GM10248 (cell line): ENCODE data around the gene RFXAP.
A peak's percentile ranks its signal among the peaks of the same experiment; 100 is the strongest.

Source experiments
- CTCF ChIA-PET: fragments of 300-600 bp; sonication (Branson Sonifier 250); formaldehyde crosslinking; extraction: SDS; loops from one replicate; lab custom pipeline; 2021; ENCODE audit warnings: antibody characterized with exemption; lab: Yijun Ruan, JAX
- POLR2A ChIA-PET: fragments of 350-650 bp; sonication (Branson Sonifier 250); formaldehyde crosslinking; extraction: SDS; loops from one replicate; lab custom pipeline; 2020; ENCODE audit warnings: antibody characterized with exemption; lab: Yijun Ruan, JAX
- DNase-seq: peaks from one replicate; pipeline ENCODE4 v3.0.0; 2012; ENCODE audit errors: extremely low spot score
- CTCF ChIP-seq: IDR thresholded peaks from 2 replicates; pipeline ENCODE4 v1.5.1; 2012; ENCODE audit warnings: mild to moderate bottlenecking, low read depth; ENCODE audit errors: extremely low read depth, missing control alignments, control extremely low read depth

RFXAP gene

GRCh38 chr13:36818804-36819738 lies at the start of gene RFXAP:
TSS of gene RFXAP (plus strand) at chr13:36819222. CDS start at chr13:36819358, 136 bp downstream.
- POLR2A ChIA-PET = no interaction called here

GRCh38 chr13:36769545-36769944 lies 49.5 kb upstream of the RFXAP start:
- ChIA-PET POLR2A (no interaction called here), CTCF (interaction anchor here (1.2 to 1.9 kb wide), 2 partner anchors 15 to 31 kb away, joined by 3 to 4 read pairs; no protein-coding TSS in a partner anchor)
- TF ChIP-seq CTCF = no peak
- no peak for DNase-seq

More at GRCh38 chr13:36818804-36819738, at the start of gene RFXAP:
- CTCF ChIA-PET = no interaction called here
- no peak for TF ChIP-seq CTCF
- peak; percentile 97 for DNase-seq

- DNase-seq = no peak
- POLR2A ChIA-PET = no interaction called here
- TF ChIP-seq CTCF = no peak
- CTCF ChIA-PET = no interaction called here
Observed at GRCh38 chr13:36770741-36771140, 48.3 kb upstream of the RFXAP start.

- TF ChIP-seq CTCF = no peak
- no peak for DNase-seq
- CTCF ChIA-PET = interaction anchor here (0.8 to 1.4 kb wide), 2 partner anchors 37 to 86 kb away, joined by 4 to 7 read pairs; no protein-coding TSS in a partner anchor
- POLR2A ChIA-PET = no interaction called here
Observed at GRCh38 chr13:36772853-36773252, 46.2 kb upstream of the RFXAP start.

- ChIA-PET POLR2A (no interaction called here), CTCF (no interaction called here)
- DNase-seq = no peak
- TF ChIP-seq CTCF = no peak
Observed at GRCh38 chr13:36774931-36775330, 44.1 kb upstream of the RFXAP start.

- TF ChIP-seq CTCF = no peak
- CTCF ChIA-PET = no interaction called here
Observed at GRCh38 chr13:36776175-36776574, 42.8 kb upstream of the RFXAP start.

More at GRCh38 chr13:36776175-36776574, 42.8 kb upstream of the RFXAP start:
- POLR2A ChIA-PET = no interaction called here
- DNase-seq = no peak
